Heart left ventricle (tissue), 16 donors: ENCODE data around the gene FARP1. TPM values are rescaled to one million over a fixed set of nuclear protein-coding genes. Genes with fewer than 3 reads are reported as not detected.

ENCODE experiments used
- ATAC-seq, 4 donors: fragments of 200-7000 bp; cut with Tn5 transposase; one replicate each; pipeline ENCODE4 v1.9.1; 2020 to 2022; ENCODE audit warnings: moderate library complexity in 4 of 4, mild to moderate bottlenecking in 3 of 4, moderate number of reproducible peaks in 1 of 4
- DNase-seq, 5 donors: peaks; one replicate each; pipeline ENCODE4 v3.0.0-alpha.2; 2020
- H3K27ac ChIP-seq, 12 donors: fragments of 200-600 bp; sonication (generic) in 4 of 12; one replicate each; pipeline versions ENCODE4 v1.5.0 to v1.8.0; 2016 to 2022; ENCODE audit warnings: mild to moderate bottlenecking in 2 of 12
- H3K27me3 ChIP-seq, 9 donors: fragments of 200-600 bp; sonication (generic) in 2 of 9; one replicate each; pipeline versions ENCODE4 v1.5.1 to v1.8.0; 2016 to 2022; ENCODE audit warnings: mild to moderate bottlenecking in 3 of 9
- H3K36me3 ChIP-seq, 9 donors: fragments of 200-600 bp; sonication (generic) in 2 of 9; one replicate each; pipeline versions ENCODE4 v1.5.0 to v1.8.0; 2018 to 2022; ENCODE audit warnings: mild to moderate bottlenecking in 2 of 9
- H3K4me1 ChIP-seq, 12 donors: fragments of 200-600 bp; sonication (generic) in 4 of 12; one replicate each; pipeline versions ENCODE4 v1.5.0 to v1.8.0; 2016 to 2022; ENCODE audit warnings: mild to moderate bottlenecking in 3 of 12
- H3K4me3 ChIP-seq, 12 donors: fragments of 200-600 bp; sonication (generic) in 4 of 12; one replicate each; pipeline versions ENCODE4 v1.5.0 to v1.8.0; 2017 to 2022; ENCODE audit warnings: mild to moderate bottlenecking in 9 of 12, moderate library complexity in 4 of 12
- H3K9me3 ChIP-seq, 12 donors: fragments of 200-600 bp; sonication (generic) in 4 of 12; one replicate each; pipeline versions ENCODE4 v1.5.0 to v1.8.0; 2016 to 2022; ENCODE audit warnings: mild to moderate bottlenecking in 1 of 12
- POLR2A ChIP-seq, 2 donors: fragments of 450-650 bp; IDR thresholded peaks; one replicate each; pipeline ENCODE4 v1.6.1; 2017; ENCODE audit warnings: antibody characterized with exemption in 2 of 2, mild to moderate bottlenecking in 2 of 2, moderate library complexity in 2 of 2
- WGBS, 4 donors: extraction: QIAGEN DNeasy Blood & Tissue Kit in 2 of 4; methylation state at CpG; one replicate each; pipeline versions ENCODE4 v1.1.5 to v1.1.7; 2013 to 2018; 5-methylcytosine and 5-hydroxymethylcytosine counted together
- intact Hi-C, 10 donors: fragments of 100-400 bp; cut with DNase I; formaldehyde crosslinking; loops; one replicate each; pipeline versions ENCODE4 v1.11.1 to v1.14.2; 2022
- polyA plus RNA-seq, 2 donors: library from polyadenylated mRNA; stranded (reverse); fragments of 200-250 nt; gene quantifications; one replicate each; pipeline ENCODE4 v1.2.3, GENCODE V29; 2013
- total RNA-seq, 9 donors: library from RNA; depleted of rRNA in 2 of 9; stranded (reverse); fragments of >200 nt in 2 of 9; fragmentation: NEBNext Ultra II Directional in 3 of 9; extraction: Animal tissue kit (Norgen Biotek cat#: 25700) in 3 of 9; gene quantifications; one replicate each; pipeline versions ENCODE4 v1.1.0 to v1.2.4, GENCODE V29; 2016 to 2023
- TF ChIP-seq, protein P1 (sequence below), 12 donors: fragments of 200-600 bp; sonication (generic) in 4 of 12; IDR thresholded peaks; one replicate each; pipeline versions ENCODE4 v1.5.0 to v1.8.0; 2018 to 2022; ENCODE audit warnings: antibody characterized with exemption in 12 of 12, mild to moderate bottlenecking in 5 of 12
- donor health status: ischemic (EF 13 %, LVEDD 7.1; RV severe dilation, severe dysfunction).
- donor health status: healthy with polysubstance abuse.
- donor health status: DM: no; HTN: yes; CAD: no.
- donor health status: DM: no; HTN: no; CAD: no.
- donor health status: ischemic (EF 25% LVEDD 6.9; RV normal size, moderate dysfunction).
- donor health status: ischemic (EF 25% LVEDD 5.7; RV mildly dilated, moderate dysfunction).
- donor health status: healthy.
- donor health status: DM: yes; HTN: yes; CAD: no.
- donor health status: ischemic (EF 35%, LVEDD 5.7; RV mildly dilated, moderate dysfunction).
- donor health status: nonischemic (EF 11% LVEDD 7.7; RV severe dilation, severe dysfunction).
- donor health status: DM: yes; HTN: yes; CAD: no.
- donor health status: PGD.
- donor health status: ischemic (EF 29% LVEDD 5.4; RV normal size, mild dysfunction).
- donor health status: nonischemic (EF 23%, LVEDD 6.1; RV moderate dilation, normal function).

The FARP1 gene
- total and polyA plus RNA-seq, 11 donors = 7.7 to 51.8 (median 22.3) TPM

DNA sequence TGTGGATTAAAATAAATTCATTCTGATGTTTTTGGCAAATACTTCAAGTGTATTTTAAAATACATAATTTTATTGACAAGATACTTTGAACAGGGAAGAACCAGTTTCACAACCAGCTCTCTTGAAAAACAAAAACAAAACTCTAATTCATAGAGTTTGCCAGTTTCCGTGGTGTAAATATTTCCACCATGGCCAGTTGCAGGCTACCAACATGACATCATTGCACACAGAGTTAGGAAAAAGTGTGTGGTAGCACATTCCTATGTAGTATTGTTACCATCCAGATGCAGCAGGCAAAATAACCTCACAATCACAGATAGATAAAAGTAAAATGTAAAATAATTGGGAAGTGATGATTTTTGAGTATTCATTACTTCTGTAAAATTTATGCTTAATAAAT is 41.9 kb downstream of the FARP1 start:
- intact Hi-C loops = no loop called here
- no peaks in the 10 kb centered on the region for H3K9me3 ChIP-seq
- no peak overlapping the region for H3K4me3 ChIP-seq
- no peaks in the 10 kb centered on the region for H3K36me3 ChIP-seq
- 76 to 89% (median 83%) methylated on average over 1 of the region's 1 CpG for WGBS, 4 donors
- no peak overlapping the region for H3K27ac ChIP-seq
- TF ChIP-seq, protein P1, sequence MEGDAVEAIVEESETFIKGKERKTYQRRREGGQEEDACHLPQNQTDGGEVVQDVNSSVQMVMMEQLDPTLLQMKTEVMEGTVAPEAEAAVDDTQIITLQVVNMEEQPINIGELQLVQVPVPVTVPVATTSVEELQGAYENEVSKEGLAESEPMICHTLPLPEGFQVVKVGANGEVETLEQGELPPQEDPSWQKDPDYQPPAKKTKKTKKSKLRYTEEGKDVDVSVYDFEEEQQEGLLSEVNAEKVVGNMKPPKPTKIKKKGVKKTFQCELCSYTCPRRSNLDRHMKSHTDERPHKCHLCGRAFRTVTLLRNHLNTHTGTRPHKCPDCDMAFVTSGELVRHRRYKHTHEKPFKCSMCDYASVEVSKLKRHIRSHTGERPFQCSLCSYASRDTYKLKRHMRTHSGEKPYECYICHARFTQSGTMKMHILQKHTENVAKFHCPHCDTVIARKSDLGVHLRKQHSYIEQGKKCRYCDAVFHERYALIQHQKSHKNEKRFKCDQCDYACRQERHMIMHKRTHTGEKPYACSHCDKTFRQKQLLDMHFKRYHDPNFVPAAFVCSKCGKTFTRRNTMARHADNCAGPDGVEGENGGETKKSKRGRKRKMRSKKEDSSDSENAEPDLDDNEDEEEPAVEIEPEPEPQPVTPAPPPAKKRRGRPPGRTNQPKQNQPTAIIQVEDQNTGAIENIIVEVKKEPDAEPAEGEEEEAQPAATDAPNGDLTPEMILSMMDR (IDR thresholded peaks at IDR 0.05) = no peak
- TF ChIP-seq POLR2A (IDR thresholded peaks at IDR 0.05) = no peak
- no peaks in the 10 kb centered on the region for H3K27me3 ChIP-seq
- ATAC-seq (no peak), DNase-seq (no peak)
- H3K4me1 ChIP-seq = peaks cover 0 to 34% (median 14%) of the 10 kb centered on the region in 12 donors

DNA sequence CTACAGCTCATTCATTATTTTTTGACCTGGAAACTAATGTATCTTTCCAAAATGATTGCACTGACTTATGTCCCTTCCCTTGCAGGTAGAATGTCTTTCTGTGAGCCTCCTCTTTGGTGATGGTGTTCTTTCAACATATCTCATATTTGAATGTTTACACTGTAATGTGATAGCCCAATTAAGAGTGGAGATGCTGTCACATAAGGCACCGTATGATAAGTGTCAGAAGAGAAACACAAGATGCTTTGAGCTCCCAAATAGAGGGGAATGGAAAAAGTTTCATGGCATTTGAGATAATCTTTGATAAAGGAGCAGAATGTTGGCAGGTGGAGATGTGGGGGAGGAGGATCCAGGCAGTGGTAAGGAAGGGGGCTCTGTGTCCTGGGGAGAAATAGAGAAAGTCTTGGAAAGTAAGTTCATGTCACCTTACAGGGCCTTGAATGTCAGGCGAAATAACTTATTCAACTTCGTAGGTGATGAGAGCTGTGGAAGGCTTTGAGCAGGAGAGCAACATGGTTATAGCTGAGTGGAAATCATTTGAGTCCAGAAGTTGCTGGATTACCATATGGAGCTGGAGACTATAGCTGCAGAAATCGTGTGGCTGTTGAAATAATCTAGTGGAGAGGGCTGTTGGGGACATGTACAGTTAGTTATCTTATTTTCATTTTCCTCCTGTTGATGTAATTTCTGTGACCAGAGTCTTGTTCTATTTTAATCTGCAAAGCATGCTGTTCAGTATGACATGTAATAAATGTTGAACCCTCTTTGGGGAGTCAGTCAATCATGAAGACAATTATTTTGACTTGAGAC is 44.5 kb downstream of the FARP1 start:
- H3K27ac ChIP-seq = peak overlapping the region in 7 of 12 donors; percentile 9 to 61 (median 23)
- H3K27me3 ChIP-seq = no peaks in the 10 kb centered on the region
- H3K4me3 ChIP-seq = peak overlapping the region in 2 of 12 donors; percentile 3 to 34
- ATAC-seq (peak; percentile 19 to 24 (median 20)), DNase-seq (no peak)
- TF ChIP-seq, protein P1 (IDR thresholded peaks at IDR 0.05) = no peak
- no peak for TF ChIP-seq POLR2A (IDR thresholded peaks at IDR 0.05)
- peaks cover 0 to 45% (median 23%) of the 10 kb centered on the region in 12 donors for H3K4me1 ChIP-seq
- intact Hi-C loops = no loop called here
- H3K9me3 ChIP-seq = no peaks in the 10 kb centered on the region
- H3K36me3 ChIP-seq = no peaks in the 10 kb centered on the region
- WGBS, 4 donors = 35 to 46% (median 43%) methylated on average over 4 of the region's 4 CpGs

DNA sequence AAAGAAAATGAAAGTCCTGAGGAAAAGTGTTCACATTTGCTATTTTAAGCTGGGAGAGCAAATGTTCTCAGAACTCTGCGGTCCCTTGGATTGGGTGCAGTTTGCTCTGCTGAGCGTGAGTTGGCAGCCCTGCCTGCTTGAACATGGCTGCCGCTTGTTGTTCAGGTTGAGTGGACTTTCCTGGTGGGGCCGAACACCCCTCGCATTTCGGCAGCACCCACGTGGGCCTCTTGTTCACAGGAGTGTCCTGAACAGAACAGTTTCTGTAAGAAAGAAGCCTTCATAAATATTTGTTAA is 45.0 kb downstream of the FARP1 start:
- Histone ChIP-seq H3K27ac (peak overlapping the region in 6 of 12 donors; percentile 19 to 61 (median 34)), H3K4me3 (peak overlapping the region in 2 of 12 donors; percentile 3 to 34), H3K4me1 (peaks cover 0 to 40% (median 23%) of the 10 kb centered on the region in 12 donors), H3K27me3 (no peaks in the 10 kb centered on the region), H3K9me3 (no peaks in the 10 kb centered on the region), H3K36me3 (no peaks in the 10 kb centered on the region)
- 55 to 67% (median 64%) methylated on average over 7 of the region's 7 CpGs for WGBS, 4 donors
- intact Hi-C loops = no loop called here
- TF ChIP-seq, protein P1 (IDR thresholded peaks at IDR 0.05) = no peak
- TF ChIP-seq POLR2A (IDR thresholded peaks at IDR 0.05) = no peak
- ATAC-seq (peak; percentile 53 to 65 (median 56)), DNase-seq (no peak)

DNA sequence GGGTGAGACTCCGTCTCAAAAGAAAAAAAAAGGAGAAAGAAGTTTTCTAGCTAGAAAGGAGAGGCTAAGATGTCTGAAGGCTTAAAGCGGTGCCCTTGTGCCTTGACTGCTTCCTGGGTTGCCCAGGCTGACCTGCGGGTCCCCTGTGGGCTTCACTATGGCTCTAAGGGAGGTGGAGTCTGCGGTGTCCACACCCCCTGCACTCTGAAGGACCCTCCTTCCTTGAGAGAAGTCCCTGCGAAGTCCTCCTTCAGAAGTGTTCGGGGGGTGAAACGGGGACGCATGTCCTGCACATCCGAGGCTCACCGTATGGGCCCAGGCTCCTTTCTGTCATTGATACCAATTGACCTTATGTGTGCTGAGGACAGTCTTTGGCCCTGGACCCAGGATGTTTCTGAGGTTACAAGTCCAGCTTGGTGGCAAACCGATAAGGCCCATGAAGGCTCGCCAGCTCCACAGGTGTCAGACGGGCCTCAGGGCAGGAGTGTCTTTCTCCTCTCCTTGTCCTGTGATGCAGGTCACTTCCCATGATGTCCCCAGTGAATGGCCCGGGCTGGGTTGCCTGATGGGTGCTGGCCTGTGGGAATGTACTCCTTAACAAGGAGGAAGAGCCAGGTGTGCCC is 45.8 kb downstream of the FARP1 start:
- TF ChIP-seq, protein P1 (IDR thresholded peaks at IDR 0.05) = no peak
- no peak for TF ChIP-seq POLR2A (IDR thresholded peaks at IDR 0.05)
- Histone ChIP-seq H3K4me3 (no peak overlapping the region), H3K9me3 (no peaks in the 10 kb centered on the region), H3K27ac (peak overlapping the region in 3 of 12 donors; percentile 19 to 57 (median 22)), H3K36me3 (no peaks in the 10 kb centered on the region), H3K4me1 (peaks cover 0 to 40% (median 23%) of the 10 kb centered on the region in 12 donors), H3K27me3 (no peaks in the 10 kb centered on the region)
- intact Hi-C loops = no loop called here
- DNase-seq = peak in 1 of 5 donors; percentile 26
- ATAC-seq = peak in 3 of 4 donors; percentile 14 to 48 (median 17)
- WGBS, 4 donors = 85 to 93% (median 91%) methylated on average over 14 of the region's 14 CpGs
